IMR-90 (cell line): ENCODE data around the gene UCHL1. TPM values are rescaled to one million over a fixed set of nuclear protein-coding genes. Genes with fewer than 3 reads are reported as not detected.

ENCODE experiments used
- ATAC-seq: fragments of 200-7000 bp; cut with Tn5 transposase; 2 replicates; pipeline ENCODE4 v1.9.1; 2020; ENCODE audit warnings: low read depth, mild to moderate bottlenecking, moderate library complexity
- BruUV-seq: library from RNA; stranded (reverse); fragments of 400-500 nt; replicated peaks from 2 replicates; lab custom pipeline; 2021; lab: Mats Ljungman, UMichigan
- CTCF ChIA-PET: fragments of 300-600 bp; formaldehyde crosslinking; extraction: SDS; loops from one replicate; lab custom pipeline; 2021; ENCODE audit warnings: antibody characterized with exemption; lab: Yijun Ruan, JAX
- POLR2A ChIA-PET: fragments of 300-600 bp; sonication (Branson Sonifier 250); formaldehyde crosslinking; loops from one replicate; lab custom pipeline; 2022; ENCODE audit warnings: antibody characterized with exemption; ENCODE audit not compliant: unreplicated experiment; lab: Charles Lee
- DNase-seq: peaks from one replicate; pipeline ENCODE4 v3.0.0; 2013
- H2AFZ ChIP-seq: replicated peaks from 2 replicates; pipeline ENCODE3; 2013; ENCODE audit warnings: low read length, mild to moderate bottlenecking; ENCODE audit not compliant: poor library complexity
- H2AK5ac ChIP-seq: 2 replicates; pipeline ENCODE4 v1.6.1; 2013; ENCODE audit warnings: low read depth, low read length, inconsistent platforms
- H2AK9ac ChIP-seq: replicated peaks from 2 replicates; pipeline ENCODE3; 2013; ENCODE audit warnings: mild to moderate bottlenecking, low read depth, low read length, moderate library complexity; ENCODE audit not compliant: poor library complexity
- H2BK120ac ChIP-seq: 2 replicates; pipeline ENCODE4 v1.6.1; 2013; ENCODE audit warnings: low read depth, low read length, inconsistent platforms
- H2BK15ac ChIP-seq: 3 replicates; pipeline ENCODE4 v1.6.1; 2013; ENCODE audit warnings: low read depth, low read length, inconsistent platforms
- H2BK20ac ChIP-seq: 2 replicates; pipeline ENCODE4 v1.6.1; 2013; ENCODE audit warnings: low read depth, mild to moderate bottlenecking, inconsistent platforms, low read length, moderate library complexity
- H2BK5ac ChIP-seq: 2 replicates; pipeline ENCODE4 v1.6.1; 2013; ENCODE audit warnings: mild to moderate bottlenecking, low read depth, low read length, inconsistent platforms; ENCODE audit not compliant: poor library complexity, severe bottlenecking
- H3K14ac ChIP-seq: replicated peaks from 2 replicates; pipeline ENCODE4 v1.6.1; 2013; ENCODE audit warnings: low read depth, low read length, inconsistent platforms
- H3K18ac ChIP-seq: 2 replicates; pipeline ENCODE4 v1.6.1; 2013; ENCODE audit warnings: low read depth, low read length, control low read depth
- H3K23ac ChIP-seq: 2 replicates; pipeline ENCODE4 v1.6.1; 2013; ENCODE audit warnings: low read depth, low read length, inconsistent platforms
- H3K27ac ChIP-seq: 2 replicates; pipeline ENCODE4 v1.5.1; 2013; ENCODE audit warnings: mild to moderate bottlenecking, control low read depth, low read length; ENCODE audit not compliant: insufficient read depth
- H3K27me3 ChIP-seq: 2 replicates; pipeline ENCODE4 v1.6.1; 2013; ENCODE audit warnings: low read length; ENCODE audit not compliant: control insufficient read depth, insufficient read depth
- H3K36me3 ChIP-seq: 2 replicates; pipeline ENCODE4 v1.6.1; 2013; ENCODE audit warnings: low read length, mixed read lengths; ENCODE audit not compliant: control insufficient read depth, insufficient read depth
- H3K4ac ChIP-seq: 2 replicates; pipeline ENCODE4 v1.6.1; 2013; ENCODE audit warnings: low read depth, low read length, inconsistent platforms
- H3K4me1 ChIP-seq: 2 replicates; pipeline ENCODE4 v1.6.1; 2013; ENCODE audit warnings: low read length, mixed read lengths; ENCODE audit not compliant: control insufficient read depth, insufficient read depth
- H3K4me2 ChIP-seq: 2 replicates; pipeline ENCODE4 v1.6.1; 2013; ENCODE audit warnings: low read depth, mild to moderate bottlenecking, control low read depth, low read length, moderate library complexity
- H3K4me3 ChIP-seq: 2 replicates; pipeline ENCODE4 v1.5.1; 2013; ENCODE audit warnings: low read depth, mild to moderate bottlenecking, control low read depth, low read length, moderate library complexity; ENCODE audit not compliant: insufficient read depth
- H3K56ac ChIP-seq: 2 replicates; pipeline ENCODE4 v1.6.1; 2013; ENCODE audit warnings: low read length, inconsistent platforms; ENCODE audit not compliant: insufficient read depth; ENCODE audit errors: extremely low read depth
- H3K79me1 ChIP-seq, 2 experiments: 2 replicates each; pipeline ENCODE4 v1.6.1; 2013; ENCODE audit warnings: low read length in 2 of 2, inconsistent platforms in 1 of 2, low read depth in 1 of 2
- H3K9ac ChIP-seq: 2 replicates; pipeline ENCODE4 v1.6.1; 2013; ENCODE audit warnings: low read depth, low read length, control low read depth
- H3K9me1 ChIP-seq: 2 replicates; pipeline ENCODE4 v1.6.1; 2013; ENCODE audit warnings: low read length, inconsistent platforms; ENCODE audit not compliant: insufficient read depth
- H3K9me3 ChIP-seq: 2 replicates; pipeline ENCODE4 v1.6.1; 2013; ENCODE audit warnings: low read length; ENCODE audit not compliant: control insufficient read depth, insufficient read depth
- H4K20me1 ChIP-seq: 2 replicates; pipeline ENCODE4 v1.6.1; 2013; ENCODE audit warnings: low read length, inconsistent platforms; ENCODE audit not compliant: insufficient read depth
- H4K5ac ChIP-seq: 2 replicates; pipeline ENCODE4 v1.6.1; 2013; ENCODE audit warnings: mild to moderate bottlenecking, low read depth, low read length, control low read depth
- H4K8ac ChIP-seq, 2 experiments: 2 replicates each; pipeline ENCODE4 v1.6.1; 2013; ENCODE audit warnings: low read depth in 2 of 2, low read length in 2 of 2, control low read depth in 1 of 2, inconsistent platforms in 1 of 2
- H4K91ac ChIP-seq: 2 replicates; pipeline ENCODE4 v1.6.1; 2013; ENCODE audit warnings: low read depth, low read length, inconsistent platforms; ENCODE audit not compliant: insufficient read depth
- BHLHE40 ChIP-seq: fragments of 150-350 bp; IDR thresholded peaks from 2 replicates; pipeline ENCODE4 v1.6.1; 2016; ENCODE audit warnings: mild to moderate bottlenecking, low read depth, low read length
- FOS ChIP-seq: fragments of 150-350 bp; IDR thresholded peaks from 2 replicates; pipeline ENCODE4 v1.6.1; 2016; ENCODE audit warnings: low read depth, low read length
- MAZ ChIP-seq: IDR thresholded peaks from 2 replicates; pipeline ENCODE4 v1.6.1; 2012; ENCODE audit warnings: low read depth, mild to moderate bottlenecking, low read length, improper control_type of control experiment, moderate library complexity, borderline replicate concordance
- RAD21 ChIP-seq: IDR thresholded peaks from 2 replicates; pipeline ENCODE4 v1.6.1; 2012; ENCODE audit warnings: low read length, improper control_type of control experiment
- RFX5 ChIP-seq: IDR thresholded peaks from 2 replicates; pipeline ENCODE4 v1.8.0; 2012; ENCODE audit warnings: low read depth, mild to moderate bottlenecking, low read length, moderate library complexity
- SMC3 ChIP-seq: fragments of 150-350 bp; IDR thresholded peaks from 2 replicates; pipeline ENCODE4 v1.6.1; 2016; ENCODE audit warnings: low read depth, mild to moderate bottlenecking, antibody characterized with exemption, low read length, moderate library complexity
- WGBS, 2 experiments: methylation state at CpG; one replicate each; pipeline versions ENCODE4 v1.1.5 to v1.1.7; 2013; ENCODE audit warnings: missing lambda C conversion rate in 2 of 2; ENCODE audit not compliant: insufficient read length in 1 of 2; ENCODE audit errors: extremely low coverage in 2 of 2; 5-methylcytosine and 5-hydroxymethylcytosine counted together
- dilution Hi-C: fragments of 300-500 bp; cut with HindIII; formaldehyde crosslinking; loops from one replicate; pipeline ENCODE4 v1.14.3; 2018; ENCODE audit warnings: low sequenced_read_pairs; ENCODE audit not compliant: unreplicated experiment
- in situ Hi-C: fragments of 300-500 bp; cut with MboI; formaldehyde crosslinking; loops from 3 replicates; pipeline ENCODE4 v1.14.3; 2019; ENCODE audit warnings: low sequenced_read_pairs, inconsistent platforms, mixed read lengths
- intact Hi-C: fragments of 100-400 bp; cut with micrococcal nuclease; formaldehyde crosslinking; loops from 2 replicates; pipeline ENCODE4 v1.10.0; 2022
- polyA plus RNA-seq, 3 experiments: library from polyadenylated mRNA; depleted of rRNA; stranded (reverse); fragments of >200 nt; gene quantifications; 2 replicates each; pipeline ENCODE4 v1.2.3, GENCODE V29; 2012; ENCODE audit warnings: low replicate concordance in 1 of 3
- total RNA-seq: library from RNA; depleted of rRNA; stranded (reverse); fragments of >200 nt; gene quantifications from 2 replicates; pipeline ENCODE4 v1.2.3, GENCODE V29; 2012

UCHL1 gene
- total and polyA plus RNA-seq, 2 of the 4 experiments (the other 2 are of a cell fraction), result 972 to 2,118 TPM

- no peaks in the 10 kb centered on the region for H3K9me3 ChIP-seq
- intact Hi-C loops, result no loop called here
- H3K4ac ChIP-seq, result no peak overlapping the region
- H4K91ac ChIP-seq, result no peak overlapping the region
- no peak overlapping the region for H3K4me2 ChIP-seq
- BruUV-seq, result no TSS peak
- TF ChIP-seq RFX5, result no peak
- no peak for TF ChIP-seq RAD21
- TF ChIP-seq FOS, result no peak
- TF ChIP-seq SMC3, result no peak
- no peak for TF ChIP-seq BHLHE40
- no peak for TF ChIP-seq MAZ
- H3K27ac ChIP-seq, result no peak overlapping the region
- H3K4me1 ChIP-seq, result no peaks in the 10 kb centered on the region
- H3K56ac ChIP-seq, result no peak overlapping the region
- no peak overlapping the region for H4K8ac ChIP-seq
- no peaks in the 10 kb centered on the region for H3K79me1 ChIP-seq
- H2AFZ ChIP-seq, result no peak overlapping the region
- no peaks in the 10 kb centered on the region for H4K20me1 ChIP-seq
- H3K23ac ChIP-seq, result no peak overlapping the region
- no peak overlapping the region for H3K18ac ChIP-seq
- no peaks in the 10 kb centered on the region for H3K36me3 ChIP-seq
- ChIA-PET CTCF (no interaction called here), POLR2A (no interaction called here)
- no peak overlapping the region for H4K5ac ChIP-seq
- no peak overlapping the region for H2BK5ac ChIP-seq
- H3K27me3 ChIP-seq, result no peaks in the 10 kb centered on the region
- no CpG with 5 or more reads among the region's 1 CpG for WGBS, 2 experiments
- H3K14ac ChIP-seq, result no peak overlapping the region
- in situ Hi-C loops, result loop anchor here (25.0 kb wide), 1 partner anchor 499 kb away; the partner anchor contains the start of gene NSUN7
- no peak overlapping the region for H2BK120ac ChIP-seq
- DNase-seq (no peak), ATAC-seq (no peak; the same call in 1 of the 2 replicates)
- no peak overlapping the region for H3K9ac ChIP-seq
- no peak overlapping the region for H2BK20ac ChIP-seq
- no peaks in the 10 kb centered on the region for H3K9me1 ChIP-seq
- no peak overlapping the region for H2AK9ac ChIP-seq
- dilution Hi-C loops, result no loop called here
- H2BK15ac ChIP-seq, result no peak overlapping the region
- no peak overlapping the region for H3K4me3 ChIP-seq
- H2AK5ac ChIP-seq, result no peak overlapping the region
Observed at GRCh38 chr4:41236032-41236431, 20.7 kb upstream of the UCHL1 start.
